Measurements from ENCODE around the gene DGKB. TPM values are rescaled to one million over a fixed set of nuclear protein-coding genes. Genes with fewer than 3 reads are reported as not detected.

The DGKB gene
- total RNA-seq, 2 experiments from 2014 or later, result not detected

DNA sequence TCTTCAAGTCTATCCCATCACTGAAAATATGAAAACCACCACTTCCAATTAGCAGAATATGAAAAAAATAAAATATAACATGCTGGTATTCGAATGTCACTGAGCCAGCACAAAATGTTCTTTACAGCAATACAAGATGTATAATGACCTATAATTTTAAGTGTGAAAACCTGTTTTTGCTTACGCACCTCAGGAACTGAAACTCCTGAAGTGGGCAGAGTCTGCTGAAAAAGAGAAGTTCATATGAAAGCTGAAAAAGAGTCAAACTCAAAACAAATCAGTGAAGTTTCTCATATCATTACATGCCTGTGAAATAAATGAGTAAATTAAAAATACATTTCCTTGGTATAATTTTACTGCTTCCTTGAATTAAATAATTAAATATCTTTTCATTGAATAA lies 272.5 kb downstream of the DGKB start:
- intact Hi-C loops (cut with micrococcal nuclease), result no loop called here
- no peaks in the 10 kb centered on the region for H3K4me1 Mint-ChIP-seq (ENCODE audit: low read depth)
- no peak overlapping the region for H3K4me3 Mint-ChIP-seq
- H3K27ac Mint-ChIP-seq, result no peak overlapping the region
- CTCF ChIA-PET, result no interaction called here
- POLR2A ChIA-PET, result no interaction called here
- no peaks in the 10 kb centered on the region for H3K9me3 Mint-ChIP-seq
- no peak for DNase-seq
- no peaks in the 10 kb centered on the region for H3K36me3 Mint-ChIP-seq
- no peaks in the 10 kb centered on the region for H3K27me3 Mint-ChIP-seq

DNA sequence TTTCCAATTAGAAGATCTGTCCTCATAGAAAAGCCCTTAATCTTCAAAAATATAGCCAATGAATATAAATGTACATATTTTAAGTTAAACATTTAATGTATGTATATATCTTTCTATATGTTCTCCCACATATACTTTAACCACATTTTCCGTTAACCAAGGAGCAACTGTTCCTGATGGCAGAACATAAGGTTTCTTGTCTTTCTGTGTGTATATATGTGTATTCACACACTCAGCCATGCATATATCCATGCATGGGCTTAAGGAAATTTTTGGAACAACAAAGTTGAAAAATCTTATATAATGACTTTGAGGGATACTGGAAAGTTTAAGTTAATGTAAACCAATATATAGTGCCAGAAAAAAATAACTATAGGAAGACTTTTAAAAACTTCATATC lies 274.0 kb downstream of the DGKB start:
- Mint-ChIP-seq H3K4me3 (no peak overlapping the region), H3K27me3 (no peaks in the 10 kb centered on the region), H3K9me3 (no peaks in the 10 kb centered on the region), H3K4me1 (ENCODE audit: low read depth) (no peaks in the 10 kb centered on the region), H3K27ac (no peak overlapping the region), H3K36me3 (no peaks in the 10 kb centered on the region)
- ChIA-PET CTCF (no interaction called here), POLR2A (no interaction called here)
- DNase-seq, result no peak
- intact Hi-C loops (cut with micrococcal nuclease), result no loop called here

DNA sequence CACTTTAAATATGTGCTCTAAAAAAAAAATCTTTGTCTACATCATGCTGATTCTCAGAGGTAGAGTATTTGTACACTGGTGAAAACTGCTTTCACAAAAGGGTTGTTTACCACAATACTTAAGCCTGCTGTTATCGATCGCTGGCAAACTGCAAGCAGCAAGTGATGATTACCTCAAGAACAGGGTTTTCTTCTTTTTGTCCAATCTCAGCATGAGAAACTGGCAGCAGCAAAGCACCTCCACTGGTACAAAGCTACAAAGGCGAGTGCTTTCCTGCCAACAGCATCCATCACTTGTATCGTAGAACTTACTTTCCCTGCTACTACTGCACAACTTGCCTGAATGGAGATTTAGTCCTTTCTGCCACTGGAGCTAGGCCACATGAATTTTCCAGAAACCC lies 276.5 kb downstream of the DGKB start:
- Mint-ChIP-seq H3K4me3 (no peak overlapping the region), H3K4me1 (ENCODE audit: low read depth) (no peaks in the 10 kb centered on the region), H3K27me3 (no peaks in the 10 kb centered on the region), H3K36me3 (no peaks in the 10 kb centered on the region), H3K9me3 (no peaks in the 10 kb centered on the region), H3K27ac (no peak overlapping the region)
- intact Hi-C loops (cut with micrococcal nuclease), result no loop called here
- ChIA-PET CTCF (no interaction called here), POLR2A (no interaction called here)
- DNase-seq, result no peak

DNA sequence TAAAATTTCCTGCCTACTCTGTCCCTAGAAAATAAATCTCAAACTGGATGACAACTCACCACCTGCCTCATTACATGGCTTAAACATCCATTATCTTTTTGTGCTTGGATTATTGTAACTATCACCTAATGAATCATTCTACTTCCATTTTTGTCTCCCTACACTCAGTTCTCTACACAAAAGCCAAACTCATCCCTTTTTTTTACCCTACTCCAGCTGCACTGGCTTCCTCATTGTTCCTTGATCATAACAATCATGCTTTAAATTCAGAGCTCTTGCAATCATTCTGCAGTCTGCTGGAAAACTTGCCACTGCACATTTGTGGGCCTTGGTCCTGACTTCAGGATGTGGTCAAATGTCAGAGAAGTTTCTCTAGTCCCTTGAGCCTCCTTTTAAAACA lies 280.0 kb downstream of the DGKB start:
- no peaks in the 10 kb centered on the region for H3K36me3 Mint-ChIP-seq
- no peak overlapping the region for H3K4me3 Mint-ChIP-seq
- ChIA-PET CTCF (no interaction called here), POLR2A (no interaction called here)
- DNase-seq, result no peak
- H3K27ac Mint-ChIP-seq, result no peak overlapping the region
- intact Hi-C loops (cut with micrococcal nuclease), result no loop called here
- no peaks in the 10 kb centered on the region for H3K9me3 Mint-ChIP-seq
- no peaks in the 10 kb centered on the region for H3K4me1 Mint-ChIP-seq (ENCODE audit: low read depth)
- H3K27me3 Mint-ChIP-seq, result no peaks in the 10 kb centered on the region

DNA sequence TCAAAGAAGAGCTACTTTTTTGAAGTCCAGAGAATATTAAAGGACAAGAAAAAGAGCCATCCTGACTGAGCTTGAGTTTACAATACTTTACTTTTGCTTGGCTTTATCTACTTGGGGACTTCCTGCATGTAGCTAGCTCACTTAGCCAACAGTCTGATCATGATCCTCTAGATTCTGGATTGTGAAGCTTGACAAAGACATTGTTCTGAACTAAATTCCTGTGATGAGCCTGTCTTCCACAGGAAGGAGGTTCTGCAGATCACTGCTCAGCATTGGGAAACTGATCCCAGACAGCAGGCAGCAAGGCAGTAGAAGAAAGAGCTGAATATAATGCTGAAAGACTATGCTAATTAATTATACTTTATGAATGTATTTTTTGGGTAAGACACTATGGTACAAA lies 296.4 kb downstream of the DGKB start:
- H3K36me3 Mint-ChIP-seq, result no peaks in the 10 kb centered on the region
- H3K27ac Mint-ChIP-seq, result no peak overlapping the region
- ChIA-PET CTCF (no interaction called here), POLR2A (no interaction called here)
- DNase-seq, result no peak
- intact Hi-C loops (cut with micrococcal nuclease), result no loop called here
- H3K4me3 Mint-ChIP-seq, result no peak overlapping the region
- no peaks in the 10 kb centered on the region for H3K27me3 Mint-ChIP-seq
- no peaks in the 10 kb centered on the region for H3K9me3 Mint-ChIP-seq
- H3K4me1 Mint-ChIP-seq (ENCODE audit: low read depth), result no peaks in the 10 kb centered on the region

DNA sequence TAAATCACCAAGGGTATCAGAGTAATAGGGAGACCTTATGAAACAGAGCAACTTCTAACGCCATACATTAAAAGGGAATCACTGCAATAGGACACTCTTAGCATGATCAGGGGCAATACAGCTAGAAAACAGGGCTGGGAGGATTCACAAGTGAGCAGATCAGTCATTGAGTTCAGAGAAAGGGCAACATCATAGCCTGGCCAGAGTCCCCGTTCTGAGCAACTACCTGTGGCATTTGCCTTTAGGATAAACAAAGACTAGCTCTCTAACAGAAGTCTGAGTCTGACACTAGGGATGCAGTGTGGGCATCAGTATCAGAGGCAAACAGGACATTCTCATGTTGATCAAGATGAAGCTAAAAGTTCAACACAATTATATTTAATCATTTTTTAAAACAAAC lies 297.9 kb downstream of the DGKB start:
- Mint-ChIP-seq H3K4me3 (no peak overlapping the region), H3K27ac (no peak overlapping the region), H3K27me3 (no peaks in the 10 kb centered on the region), H3K9me3 (no peaks in the 10 kb centered on the region), H3K36me3 (no peaks in the 10 kb centered on the region), H3K4me1 (ENCODE audit: low read depth) (no peaks in the 10 kb centered on the region)
- DNase-seq, result no peak
- POLR2A ChIA-PET, result no interaction called here
- CTCF ChIA-PET, result no interaction called here
- intact Hi-C loops (cut with micrococcal nuclease), result no loop called here

DNA sequence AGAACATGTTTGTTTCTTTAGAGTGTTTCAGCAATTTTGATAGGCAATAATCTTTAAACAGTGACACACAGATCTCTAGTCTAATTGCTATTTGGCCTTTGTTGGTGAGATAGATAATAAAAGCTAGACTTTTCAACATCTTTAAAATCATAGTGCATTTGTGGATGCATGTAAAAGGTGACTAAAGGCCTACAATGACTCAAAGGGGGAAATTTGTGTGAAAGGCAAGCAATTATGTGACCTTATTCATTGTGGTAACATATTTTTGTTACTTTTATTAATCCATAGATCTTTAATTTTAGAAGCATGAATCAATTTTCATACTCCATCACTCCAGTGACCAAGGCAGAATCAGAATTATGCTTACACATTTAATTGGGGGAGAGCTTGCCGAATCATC lies 299.7 kb downstream of the DGKB start:
- Mint-ChIP-seq H3K4me1 (ENCODE audit: low read depth) (no peaks in the 10 kb centered on the region), H3K36me3 (no peaks in the 10 kb centered on the region), H3K4me3 (no peak overlapping the region), H3K27ac (no peak overlapping the region), H3K9me3 (no peaks in the 10 kb centered on the region), H3K27me3 (no peaks in the 10 kb centered on the region)
- ChIA-PET POLR2A (no interaction called here), CTCF (no interaction called here)
- intact Hi-C loops (cut with micrococcal nuclease), result no loop called here
- DNase-seq, result no peak

DNA sequence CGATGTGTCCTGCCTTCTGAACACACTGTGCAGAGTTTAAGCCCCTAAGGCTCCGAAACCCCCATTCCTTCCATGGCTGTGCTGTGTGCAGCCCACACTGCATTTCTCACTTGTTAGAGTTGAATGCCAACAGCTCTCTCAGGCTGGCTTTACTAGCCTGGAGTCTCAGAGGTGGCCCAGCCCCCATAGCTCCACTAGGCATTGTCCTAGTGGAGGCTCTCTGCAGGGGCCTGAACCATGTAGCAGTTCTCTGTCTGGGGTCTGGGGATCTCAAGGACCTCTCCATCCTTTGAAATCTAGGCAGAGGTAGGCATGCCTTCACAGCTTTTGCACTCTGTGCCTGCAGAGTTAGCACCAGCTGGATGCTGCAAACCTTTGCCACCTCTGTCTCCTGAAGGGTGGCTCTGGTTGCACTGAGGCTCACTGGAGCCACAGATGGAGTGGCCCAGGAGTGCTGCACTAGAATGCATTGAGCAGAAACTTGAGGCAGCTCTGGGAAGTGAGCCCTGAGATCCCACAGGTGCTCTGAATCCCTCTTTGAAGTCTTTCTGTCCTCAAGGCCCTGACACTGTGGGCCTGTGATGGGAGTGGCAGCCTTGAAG lies 301.7 kb downstream of the DGKB start:
- no peak overlapping the region for H3K27ac Mint-ChIP-seq
- DNase-seq, result no peak
- H3K9me3 Mint-ChIP-seq, result no peaks in the 10 kb centered on the region
- H3K4me3 Mint-ChIP-seq, result no peak overlapping the region
- no peaks in the 10 kb centered on the region for H3K36me3 Mint-ChIP-seq
- ChIA-PET CTCF (no interaction called here), POLR2A (no interaction called here)
- no peaks in the 10 kb centered on the region for H3K4me1 Mint-ChIP-seq (ENCODE audit: low read depth)
- intact Hi-C loops (cut with micrococcal nuclease), result no loop called here
- no peaks in the 10 kb centered on the region for H3K27me3 Mint-ChIP-seq

DNA sequence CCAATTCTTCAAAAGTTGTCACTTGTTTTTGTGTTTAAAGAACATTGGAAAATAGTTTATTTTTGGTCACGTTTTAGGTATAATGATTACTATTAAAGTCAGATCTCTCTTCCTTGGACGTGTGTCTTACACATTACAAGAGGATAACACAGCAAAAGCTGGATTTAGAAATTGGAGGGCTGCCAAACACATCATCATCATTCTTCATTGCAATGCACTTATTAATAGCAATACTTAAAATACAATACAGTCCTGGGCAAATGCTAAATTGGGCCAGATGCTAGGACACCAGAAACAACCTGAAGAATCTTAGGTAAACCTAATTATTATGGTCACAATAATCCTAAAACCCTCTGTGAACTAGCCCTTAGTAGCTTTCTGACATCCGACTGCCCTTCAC lies 303.6 kb downstream of the DGKB start:
- DNase-seq, result no peak
- ChIA-PET CTCF (no interaction called here), POLR2A (no interaction called here)
- Mint-ChIP-seq H3K9me3 (no peaks in the 10 kb centered on the region), H3K4me1 (ENCODE audit: low read depth) (no peaks in the 10 kb centered on the region), H3K36me3 (no peaks in the 10 kb centered on the region), H3K4me3 (no peak overlapping the region), H3K27ac (no peak overlapping the region), H3K27me3 (no peaks in the 10 kb centered on the region)
- intact Hi-C loops (cut with micrococcal nuclease), result no loop called here

DNA sequence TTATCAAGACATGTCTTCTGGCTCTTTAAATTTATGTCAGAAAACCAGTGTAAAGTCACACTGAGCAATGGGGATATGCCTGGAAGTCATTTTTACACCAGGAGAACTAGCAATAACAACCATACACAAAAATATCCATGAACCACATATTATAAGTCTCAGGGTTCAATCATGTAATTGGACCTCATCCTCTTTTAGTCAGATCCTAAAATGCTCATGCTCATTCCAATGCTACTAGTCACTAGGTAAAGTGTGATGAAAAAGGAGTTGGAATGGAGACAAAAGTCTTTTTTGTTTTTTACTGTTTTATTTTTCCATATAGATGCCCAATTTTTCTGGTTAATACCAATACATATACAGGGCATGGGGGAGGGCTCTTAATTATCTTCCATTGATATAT lies 306.1 kb downstream of the DGKB start:
- intact Hi-C loops (cut with micrococcal nuclease), result no loop called here
- no peak overlapping the region for H3K4me3 Mint-ChIP-seq
- no peak overlapping the region for H3K27ac Mint-ChIP-seq
- no peaks in the 10 kb centered on the region for H3K4me1 Mint-ChIP-seq (ENCODE audit: low read depth)
- no peaks in the 10 kb centered on the region for H3K27me3 Mint-ChIP-seq
- no peaks in the 10 kb centered on the region for H3K36me3 Mint-ChIP-seq
- H3K9me3 Mint-ChIP-seq, result no peaks in the 10 kb centered on the region
- no peak for DNase-seq
- ChIA-PET POLR2A (no interaction called here), CTCF (no interaction called here)

DNA sequence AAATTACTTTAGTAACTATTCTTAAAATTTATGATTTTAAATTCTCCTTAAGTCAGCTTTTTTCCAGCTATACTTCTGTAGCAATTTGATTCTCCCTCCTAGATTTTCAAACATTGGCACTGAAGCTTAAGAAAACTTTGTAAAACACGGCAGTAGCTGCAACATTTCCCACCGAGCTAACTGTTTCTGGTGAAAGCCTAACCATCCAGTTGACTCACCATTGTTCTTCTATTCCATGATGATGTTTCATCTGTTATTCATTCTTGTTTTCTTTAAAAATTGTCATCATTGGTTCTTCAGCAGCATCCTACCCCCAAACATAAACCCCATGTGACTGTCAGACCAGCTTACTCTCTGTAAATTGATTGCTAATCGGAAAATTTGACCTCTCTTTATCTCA lies 312.3 kb downstream of the DGKB start:
- Mint-ChIP-seq H3K36me3 (no peaks in the 10 kb centered on the region), H3K4me3 (no peak overlapping the region), H3K27me3 (no peaks in the 10 kb centered on the region), H3K4me1 (ENCODE audit: low read depth) (no peaks in the 10 kb centered on the region), H3K9me3 (peaks cover 8% of the 10 kb centered on the region), H3K27ac (no peak overlapping the region)
- POLR2A ChIA-PET, result no interaction called here
- intact Hi-C loops (cut with micrococcal nuclease), result no loop called here
- no peak for DNase-seq
- CTCF ChIA-PET, result interaction anchor here (0.6 kb wide), 1 partner anchor 127 kb away, joined by 3 read pairs; no protein-coding TSS in a partner anchor

DNA sequence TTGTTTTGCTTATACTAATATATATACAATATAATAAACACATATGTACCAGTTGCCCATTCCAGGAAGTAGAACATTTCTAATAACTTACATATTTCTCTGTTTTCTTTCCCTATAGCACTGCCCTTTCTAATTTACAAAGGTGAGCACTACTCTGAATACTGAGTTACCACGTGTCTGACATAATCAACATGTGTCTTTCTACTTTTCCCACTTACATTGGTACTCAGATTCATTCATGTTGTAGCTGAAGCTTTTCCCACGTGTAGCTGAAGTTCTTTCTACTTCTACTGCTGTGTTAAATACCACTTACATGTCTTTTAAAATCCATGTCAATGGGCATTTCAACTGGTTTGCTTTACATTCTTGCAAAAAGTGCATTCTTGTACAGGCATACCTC lies 317.3 kb downstream of the DGKB start:
- DNase-seq, result no peak

DNA sequence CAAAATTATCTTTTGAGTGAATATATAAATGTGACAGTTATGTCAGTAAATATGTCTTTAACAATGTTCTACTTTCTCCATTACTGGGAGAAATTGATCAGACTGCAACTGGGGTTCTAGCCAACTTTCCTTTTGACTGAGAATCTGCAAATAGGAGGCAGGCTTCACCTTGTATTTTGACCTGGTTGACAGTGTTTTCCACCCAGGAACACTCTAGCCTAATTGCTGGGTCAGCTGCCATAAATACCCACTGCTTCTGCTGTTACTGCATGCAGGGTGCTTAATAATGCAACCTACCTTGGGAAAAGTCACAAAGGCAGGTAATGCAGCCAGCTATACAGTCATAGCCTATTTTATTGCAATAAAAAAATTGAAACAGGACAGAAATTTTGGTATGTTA lies 319.0 kb downstream of the DGKB start:
- no peaks in the 10 kb centered on the region for H3K36me3 Mint-ChIP-seq
- peaks cover 8% of the 10 kb centered on the region for H3K9me3 Mint-ChIP-seq
- ChIA-PET CTCF (no interaction called here), POLR2A (no interaction called here)
- H3K4me3 Mint-ChIP-seq, result no peak overlapping the region
- H3K27ac Mint-ChIP-seq, result no peak overlapping the region
- no peaks in the 10 kb centered on the region for H3K27me3 Mint-ChIP-seq
- no peaks in the 10 kb centered on the region for H3K4me1 Mint-ChIP-seq (ENCODE audit: low read depth)
- intact Hi-C loops (cut with micrococcal nuclease), result no loop called here
- no peak for DNase-seq

More for the DNA sequence above, 317.3 kb downstream of the DGKB start:
- H3K4me1 Mint-ChIP-seq (ENCODE audit: low read depth), result no peaks in the 10 kb centered on the region
- no peak overlapping the region for H3K4me3 Mint-ChIP-seq
- no peaks in the 10 kb centered on the region for H3K36me3 Mint-ChIP-seq
- no peaks in the 10 kb centered on the region for H3K27me3 Mint-ChIP-seq
- H3K9me3 Mint-ChIP-seq, result peaks cover 8% of the 10 kb centered on the region
- POLR2A ChIA-PET, result no interaction called here
- intact Hi-C loops (cut with micrococcal nuclease), result no loop called here
- CTCF ChIA-PET, result no interaction called here
- no peak overlapping the region for H3K27ac Mint-ChIP-seq

DNA sequence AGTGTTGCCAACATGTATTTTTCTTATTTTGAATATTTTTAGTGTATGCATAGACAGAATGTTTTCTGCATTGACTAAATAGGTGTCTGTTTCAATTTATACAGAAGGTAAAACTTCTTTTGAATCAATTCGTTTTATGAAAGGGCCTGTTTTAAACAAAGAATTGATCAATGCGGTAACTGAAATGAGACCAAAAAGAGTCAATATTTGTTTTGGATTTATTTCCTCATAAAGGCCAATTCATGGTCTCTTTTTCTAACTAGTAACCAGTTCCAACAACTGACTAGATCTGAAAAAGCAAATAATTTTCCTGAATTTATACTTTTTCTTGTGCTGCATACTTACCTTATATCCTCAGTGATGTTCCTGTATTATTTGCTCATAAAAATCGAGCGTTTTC lies 320.5 kb downstream of the DGKB start:
- no peaks in the 10 kb centered on the region for H3K4me1 Mint-ChIP-seq (ENCODE audit: low read depth)
- no peak for DNase-seq
- intact Hi-C loops (cut with micrococcal nuclease), result no loop called here
- no peak overlapping the region for H3K27ac Mint-ChIP-seq
- no peaks in the 10 kb centered on the region for H3K36me3 Mint-ChIP-seq
- no peak overlapping the region for H3K4me3 Mint-ChIP-seq
- peaks cover 8% of the 10 kb centered on the region for H3K9me3 Mint-ChIP-seq
- no peaks in the 10 kb centered on the region for H3K27me3 Mint-ChIP-seq
- ChIA-PET CTCF (no interaction called here), POLR2A (no interaction called here)
